ENCODE data around the gene PTPRM.

The PTPRM gene

GRCh38 chr18:8307960-8308359 is 740.8 kb downstream of the PTPRM start:
- no peak for DNase-seq

GRCh38 chr18:8313043-8313442 is 745.9 kb downstream of the PTPRM start:
- no peak for DNase-seq

- no peak for DNase-seq
Measured at GRCh38 chr18:8314124-8314523, 747.0 kb downstream of the PTPRM start.

GRCh38 chr18:8319798-8320489 is 752.8 kb downstream of the PTPRM start:
- DNase-seq: no peak

GRCh38 chr18:8322486-8322885 is 755.4 kb downstream of the PTPRM start:
- DNase-seq: no peak

GRCh38 chr18:8324343-8325065 is 757.4 kb downstream of the PTPRM start:
- no peak for DNase-seq

GRCh38 chr18:8326763-8327394 is 759.8 kb downstream of the PTPRM start:
- no peak for DNase-seq

- DNase-seq: no peak
Measured at GRCh38 chr18:8328126-8328525, 761.0 kb downstream of the PTPRM start.

GRCh38 chr18:8329186-8329771 is 762.2 kb downstream of the PTPRM start:
- DNase-seq: no peak

GRCh38 chr18:8330575-8330974 is 763.5 kb downstream of the PTPRM start:
- DNase-seq: no peak

GRCh38 chr18:8332286-8332685 is 765.2 kb downstream of the PTPRM start:
- DNase-seq: no peak

GRCh38 chr18:8333961-8334360 is 766.8 kb downstream of the PTPRM start:
- DNase-seq: no peak

- no peak for DNase-seq
Measured at GRCh38 chr18:8337211-8337610, 770.1 kb downstream of the PTPRM start.

GRCh38 chr18:8339210-8339609 is 772.1 kb downstream of the PTPRM start:
- no peak for DNase-seq

- DNase-seq: no peak
Measured at GRCh38 chr18:8339952-8340351, 772.8 kb downstream of the PTPRM start.

- DNase-seq: no peak
Measured at GRCh38 chr18:8341481-8342230, 774.5 kb downstream of the PTPRM start.

GRCh38 chr18:8348051-8348720 is 781.1 kb downstream of the PTPRM start:
- DNase-seq: no peak

GRCh38 chr18:8349608-8350323 is 782.6 kb downstream of the PTPRM start:
- DNase-seq: no peak

- DNase-seq: no peak
Measured at GRCh38 chr18:8350628-8351027, 783.5 kb downstream of the PTPRM start.

- no peak for DNase-seq
Measured at GRCh38 chr18:8351161-8351560, 784.0 kb downstream of the PTPRM start.

GRCh38 chr18:8354304-8354703 is 787.2 kb downstream of the PTPRM start:
- DNase-seq: no peak

GRCh38 chr18:8356001-8356400 is 788.9 kb downstream of the PTPRM start:
- DNase-seq: no peak
